CD4-positive, alpha-beta T cell treated with Interleukin-21 for 1 hour (primary cell): ENCODE data around the gene TMEM59.
"Not testable (repeated sequence)": the region's sequence is repeated elsewhere in the genome, so short reads cannot be mapped to it uniquely, and the experiment has no call there.

Experiments
- DNase-seq: peaks from one replicate; pipeline ENCODE4 v3.0.0-alpha.2; 2020

Gene TMEM59, protein sequence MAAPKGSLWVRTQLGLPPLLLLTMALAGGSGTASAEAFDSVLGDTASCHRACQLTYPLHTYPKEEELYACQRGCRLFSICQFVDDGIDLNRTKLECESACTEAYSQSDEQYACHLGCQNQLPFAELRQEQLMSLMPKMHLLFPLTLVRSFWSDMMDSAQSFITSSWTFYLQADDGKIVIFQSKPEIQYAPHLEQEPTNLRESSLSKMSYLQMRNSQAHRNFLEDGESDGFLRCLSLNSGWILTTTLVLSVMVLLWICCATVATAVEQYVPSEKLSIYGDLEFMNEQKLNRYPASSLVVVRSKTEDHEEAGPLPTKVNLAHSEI

DNA sequence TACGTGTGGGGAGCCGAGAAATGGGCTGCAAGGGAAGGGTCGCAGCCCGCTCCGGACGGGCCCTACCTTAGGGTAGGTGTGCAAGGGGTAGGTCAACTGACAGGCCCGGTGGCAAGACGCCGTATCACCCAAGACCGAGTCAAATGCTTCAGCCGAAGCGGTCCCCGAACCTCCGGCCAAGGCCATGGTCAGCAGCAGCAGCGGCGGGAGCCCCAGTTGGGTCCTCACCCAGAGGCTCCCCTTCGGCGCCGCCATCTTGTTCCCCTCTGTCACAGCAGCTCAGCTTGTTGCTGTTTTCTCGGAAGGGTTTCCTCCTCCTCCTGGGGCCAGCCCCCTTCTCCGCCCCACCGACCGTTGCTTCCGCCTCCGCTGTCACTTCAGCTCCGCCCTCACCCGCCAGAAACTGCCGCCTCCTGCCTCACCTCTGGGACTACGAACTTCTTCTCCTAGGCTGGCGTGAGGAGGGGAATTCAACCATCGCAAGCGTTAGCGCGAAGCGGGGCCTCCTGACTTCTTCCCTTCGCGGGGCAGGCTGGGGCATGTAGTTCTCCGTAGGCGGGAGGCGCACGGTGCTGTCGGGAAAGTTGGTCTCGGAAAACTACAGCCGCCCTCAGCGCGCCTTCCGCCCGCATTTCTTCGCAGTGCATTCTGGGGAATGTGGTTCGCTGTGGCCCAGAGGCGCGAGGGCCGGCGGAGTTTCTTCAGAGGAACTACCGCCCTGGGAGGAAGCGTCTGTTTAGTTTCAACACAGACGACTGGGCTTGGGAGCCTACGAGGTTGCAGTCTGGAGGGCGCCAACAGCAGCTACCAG is at the start of gene TMEM59, which contains the start of gene TCEANC2:
Gene TMEM59 (minus strand): TSS at position 271 of the 811 bp plus-strand sequence. CDS start 16 bp downstream, at position 255.
Gene TCEANC2 (plus strand): TSS at position 675 of the 811 bp plus-strand sequence. CDS start 815 bp downstream, outside the sequence.
- peak; percentile 98 for DNase-seq

DNA sequence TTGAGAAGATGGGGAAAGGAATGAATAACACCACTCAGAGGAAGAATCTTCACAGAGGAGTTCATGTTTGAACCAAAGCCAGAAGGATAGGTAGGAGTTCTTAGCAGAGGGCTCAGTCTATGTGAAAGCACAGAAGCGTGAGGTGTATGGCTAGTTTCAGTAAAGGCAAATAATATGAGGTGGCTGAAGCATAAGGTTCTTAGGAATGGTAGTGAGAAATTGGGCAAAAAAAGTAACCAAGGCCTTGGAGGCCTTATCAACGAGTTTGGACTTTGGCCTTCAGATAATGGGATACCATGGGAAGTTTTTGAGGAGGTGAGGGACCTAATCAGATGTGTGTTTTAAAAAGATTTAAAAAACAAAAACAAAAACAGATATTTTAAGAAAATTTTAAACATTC is 47.5 kb upstream of the TMEM59 start:
- no peak for DNase-seq

DNA sequence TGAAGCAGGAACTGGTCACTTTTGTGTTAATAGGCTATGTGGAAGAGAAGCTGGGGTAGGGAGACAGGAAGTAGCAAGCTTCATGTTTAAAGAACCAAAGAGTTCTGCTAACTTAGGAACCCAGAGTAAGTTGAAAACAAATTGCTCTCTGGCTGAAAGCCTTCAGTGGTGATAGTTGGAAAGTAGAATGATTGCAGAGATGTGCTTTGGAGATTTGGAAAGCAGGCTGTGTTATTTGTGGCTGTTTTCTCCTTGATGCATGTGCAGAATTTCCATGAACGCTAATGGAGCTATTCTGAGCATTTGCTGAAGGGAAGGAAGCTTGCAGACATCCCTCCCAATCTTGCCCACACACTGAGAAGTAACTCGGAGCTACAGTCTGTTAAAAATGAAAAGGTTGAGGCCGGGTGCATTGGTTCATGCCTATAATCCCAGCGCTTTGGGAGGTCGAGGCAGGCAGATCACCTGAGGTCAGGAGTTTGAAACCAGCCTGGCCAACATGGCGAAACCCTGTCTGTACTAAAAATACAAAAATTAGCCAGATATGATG is 46.1 kb upstream of the TMEM59 start:
- no peak for DNase-seq

DNA sequence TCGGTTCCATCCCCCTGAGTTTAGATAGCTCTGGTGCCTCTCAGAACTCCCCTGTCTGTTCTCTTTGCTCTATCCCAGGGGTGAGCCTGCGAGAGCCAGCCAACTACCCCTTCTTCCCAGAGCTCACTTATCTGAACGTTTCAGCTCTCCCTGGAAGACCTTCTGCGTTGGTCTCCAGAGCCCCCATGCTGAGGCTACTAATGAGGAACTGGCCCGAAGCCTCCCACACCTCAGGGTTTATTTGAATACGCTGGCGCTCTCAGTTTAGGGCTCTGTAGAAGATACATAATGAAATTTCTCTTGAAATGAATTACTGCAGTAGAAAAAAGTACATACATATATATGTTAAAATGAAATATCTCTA is 43.9 kb upstream of the TMEM59 start:
- DNase-seq = no peak

DNA sequence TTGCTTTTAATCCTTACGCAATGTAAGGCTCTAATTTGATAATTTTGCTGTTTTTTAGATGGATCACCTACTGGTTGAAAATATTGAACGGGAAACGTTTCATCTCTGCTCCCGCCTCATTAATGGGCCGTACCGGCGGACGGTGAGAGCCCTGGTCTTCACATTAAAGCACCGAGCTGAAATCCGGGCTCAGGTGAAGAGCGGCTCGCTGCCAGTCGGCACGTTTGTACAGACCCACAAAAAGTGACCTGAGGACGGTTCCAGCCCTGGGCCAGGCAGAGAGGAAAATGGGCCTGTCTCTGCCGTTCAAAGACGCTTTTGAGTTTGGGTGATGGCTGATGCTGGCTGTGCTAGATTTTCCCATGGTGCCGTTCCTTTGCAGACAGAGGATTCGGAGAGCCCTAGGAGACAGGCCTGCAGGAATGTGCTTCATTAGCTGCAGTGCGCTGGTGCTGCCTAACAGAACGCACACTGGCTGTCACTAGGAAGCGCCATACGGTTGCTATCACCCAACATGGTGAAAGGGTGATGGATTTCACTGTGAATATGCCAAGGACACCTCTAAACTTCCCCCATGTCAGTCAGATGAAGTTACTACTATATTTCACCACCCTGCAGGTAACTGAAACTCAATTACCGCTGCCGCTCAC is 43.3 kb upstream of the TMEM59 start:
- no peak for DNase-seq

DNA sequence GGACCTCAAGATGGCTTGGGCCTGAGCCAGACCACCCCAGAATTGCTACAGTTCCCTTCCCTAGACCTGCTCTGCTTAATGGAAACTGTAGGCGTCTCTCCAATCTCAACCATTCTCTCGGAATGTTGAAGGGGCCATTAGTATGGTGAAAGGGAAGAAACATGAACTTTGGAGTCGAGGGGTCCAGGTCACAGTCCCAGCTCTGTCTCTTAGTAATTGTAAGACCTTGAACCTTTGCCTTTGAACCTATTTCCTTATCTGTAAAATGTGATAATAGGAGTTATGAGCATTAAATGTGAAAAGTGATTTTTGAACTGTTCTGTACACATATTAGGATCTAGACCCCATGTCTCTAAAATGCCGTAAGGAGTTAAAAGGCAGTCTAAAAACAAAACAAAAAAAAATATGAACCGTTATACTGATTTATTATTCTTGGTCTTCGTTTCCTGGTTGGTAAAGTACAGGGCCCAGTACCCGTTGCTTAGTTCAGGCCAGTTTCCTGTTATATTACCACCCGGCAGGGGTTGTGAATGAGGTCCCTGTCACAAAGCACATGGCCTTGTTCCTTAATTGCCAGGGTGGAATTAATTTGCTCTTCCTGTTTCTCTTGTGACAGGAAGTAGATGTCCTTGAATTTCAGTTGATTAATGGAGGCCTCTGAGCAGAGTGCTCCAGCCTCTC is 42.7 kb upstream of the TMEM59 start:
- DNase-seq = peak; percentile 7

DNA sequence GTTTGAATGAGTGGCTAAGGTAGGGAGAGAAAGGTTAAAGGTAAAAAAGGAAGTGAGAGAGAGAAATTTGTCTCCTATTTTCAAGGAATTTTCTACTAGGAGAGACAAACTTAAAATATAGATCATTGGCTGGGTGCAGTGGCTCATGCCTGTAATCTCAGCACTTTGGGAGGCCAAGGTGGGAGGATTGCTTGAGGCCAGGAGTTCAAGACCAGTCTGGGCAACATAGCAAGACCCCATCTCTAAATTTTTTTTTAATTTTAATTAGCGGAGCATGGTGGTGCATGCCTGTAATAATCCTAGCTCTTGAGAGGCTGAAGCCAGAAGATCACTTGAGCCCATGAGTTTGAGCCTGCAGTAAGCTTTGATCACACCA is 41.7 kb upstream of the TMEM59 start:
- DNase-seq = not testable (repeated sequence)

DNA sequence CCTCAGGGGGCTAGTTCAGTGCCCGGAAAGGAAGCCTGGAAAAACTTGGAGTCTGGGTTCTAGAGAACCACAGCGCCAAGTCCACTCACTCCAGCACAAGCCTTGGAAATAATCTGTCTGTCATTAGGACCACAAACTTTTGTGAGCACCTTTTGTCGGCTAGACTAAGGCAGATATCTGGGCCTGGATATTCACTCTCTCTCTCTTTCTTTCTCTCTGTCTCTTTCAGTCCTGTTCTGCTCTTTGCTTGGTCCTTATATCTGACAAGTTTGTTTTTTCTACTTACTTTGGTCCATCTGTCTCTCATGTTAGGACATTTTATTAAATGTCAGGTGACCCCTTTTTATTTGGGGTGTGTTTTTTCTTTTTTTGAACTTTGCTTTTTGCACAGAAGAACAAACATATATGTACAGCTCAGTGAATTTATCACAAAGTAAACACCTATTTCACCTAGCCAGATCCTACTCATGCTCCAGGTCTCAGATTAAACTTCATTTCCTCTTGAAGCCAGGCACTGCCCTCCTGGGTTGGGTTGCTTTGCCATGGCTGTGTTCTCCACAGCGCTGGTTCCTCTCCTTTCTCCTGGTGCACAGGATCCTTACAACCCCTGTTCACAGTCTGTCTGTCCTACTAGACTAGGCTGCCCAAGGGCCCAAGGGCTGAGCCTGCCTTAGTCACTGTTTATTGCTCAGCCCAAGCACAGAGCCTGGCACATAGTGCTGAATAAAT is 41.2 kb upstream of the TMEM59 start:
- DNase-seq = no peak

DNA sequence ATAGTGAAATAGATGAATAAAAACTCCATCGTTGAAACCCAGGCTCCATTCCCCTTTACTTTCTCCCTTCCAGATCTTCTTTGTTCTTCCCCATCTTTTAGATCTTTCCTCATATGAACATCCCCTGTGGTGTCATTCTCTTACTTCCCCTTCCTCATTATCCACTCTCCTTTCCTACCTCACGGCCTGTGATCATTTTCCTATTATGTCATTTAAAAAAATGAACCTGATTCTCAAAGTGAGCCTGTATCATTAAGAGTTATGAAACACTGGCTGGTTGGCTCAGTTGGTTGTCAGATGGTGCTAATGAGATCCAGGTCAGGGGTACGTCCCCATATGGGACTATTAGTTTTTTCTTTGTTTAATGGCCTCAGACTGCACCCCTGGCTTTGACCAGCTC is 38.7 kb upstream of the TMEM59 start:
- no peak for DNase-seq

DNA sequence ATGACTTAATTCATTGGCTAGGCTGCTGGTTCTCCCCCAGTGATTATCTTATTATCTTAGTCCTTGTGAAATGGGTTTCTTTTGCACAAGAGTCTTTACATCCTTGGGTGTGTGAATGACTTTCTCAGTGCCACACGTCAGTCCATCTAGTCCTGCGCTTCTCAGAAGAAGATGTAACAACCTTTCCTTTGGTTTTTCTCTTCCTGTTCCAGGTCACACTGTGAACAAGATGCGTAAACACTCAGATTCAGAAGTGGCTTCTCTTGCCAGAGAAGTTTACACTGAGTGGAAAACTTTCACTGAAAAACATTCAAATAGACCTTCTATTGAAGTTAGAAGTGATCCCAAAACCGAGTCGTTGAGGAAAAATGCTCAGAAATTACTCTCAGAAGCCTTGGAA is 35.4 kb upstream of the TMEM59 start:
- DNase-seq = no peak

DNA sequence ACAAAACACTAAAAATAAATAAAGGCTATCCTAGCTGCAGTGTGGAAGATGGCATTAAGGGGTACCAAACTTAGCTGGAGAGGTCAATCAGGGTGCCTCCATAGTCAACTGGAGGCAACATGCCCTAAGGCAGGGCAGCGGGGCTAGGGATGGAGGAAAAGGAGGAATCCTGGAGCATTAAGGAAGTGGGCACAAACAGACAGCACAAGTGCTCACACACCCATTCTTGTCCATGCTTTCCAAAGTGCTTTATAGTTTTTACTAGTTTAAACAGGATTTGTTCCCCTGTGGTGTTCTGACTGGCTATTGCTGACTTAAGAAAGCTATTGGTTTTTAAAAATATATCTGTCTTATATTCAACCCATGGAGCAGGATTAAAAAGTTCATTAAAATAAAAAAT is 33.8 kb upstream of the TMEM59 start:
- DNase-seq = no peak

DNA sequence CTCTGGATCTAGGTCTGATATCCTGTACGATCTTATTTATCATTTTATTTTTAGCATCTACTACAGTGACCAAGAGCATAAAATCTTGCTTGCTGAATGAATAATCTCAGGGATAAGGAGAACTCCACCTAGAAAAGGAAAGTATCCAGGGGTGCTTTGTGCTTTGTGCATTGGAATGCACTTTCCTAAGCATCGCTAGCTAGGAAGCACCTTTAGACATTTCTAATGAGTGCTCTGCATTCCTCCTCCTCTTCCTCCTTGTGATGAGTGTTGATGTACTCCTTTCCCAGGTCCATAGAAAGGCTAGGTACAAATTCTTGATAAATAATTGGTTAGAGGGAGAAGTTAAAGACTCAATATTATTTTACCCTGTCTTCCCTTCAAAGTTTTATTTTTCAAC is 31.8 kb upstream of the TMEM59 start:
- no peak for DNase-seq

DNA sequence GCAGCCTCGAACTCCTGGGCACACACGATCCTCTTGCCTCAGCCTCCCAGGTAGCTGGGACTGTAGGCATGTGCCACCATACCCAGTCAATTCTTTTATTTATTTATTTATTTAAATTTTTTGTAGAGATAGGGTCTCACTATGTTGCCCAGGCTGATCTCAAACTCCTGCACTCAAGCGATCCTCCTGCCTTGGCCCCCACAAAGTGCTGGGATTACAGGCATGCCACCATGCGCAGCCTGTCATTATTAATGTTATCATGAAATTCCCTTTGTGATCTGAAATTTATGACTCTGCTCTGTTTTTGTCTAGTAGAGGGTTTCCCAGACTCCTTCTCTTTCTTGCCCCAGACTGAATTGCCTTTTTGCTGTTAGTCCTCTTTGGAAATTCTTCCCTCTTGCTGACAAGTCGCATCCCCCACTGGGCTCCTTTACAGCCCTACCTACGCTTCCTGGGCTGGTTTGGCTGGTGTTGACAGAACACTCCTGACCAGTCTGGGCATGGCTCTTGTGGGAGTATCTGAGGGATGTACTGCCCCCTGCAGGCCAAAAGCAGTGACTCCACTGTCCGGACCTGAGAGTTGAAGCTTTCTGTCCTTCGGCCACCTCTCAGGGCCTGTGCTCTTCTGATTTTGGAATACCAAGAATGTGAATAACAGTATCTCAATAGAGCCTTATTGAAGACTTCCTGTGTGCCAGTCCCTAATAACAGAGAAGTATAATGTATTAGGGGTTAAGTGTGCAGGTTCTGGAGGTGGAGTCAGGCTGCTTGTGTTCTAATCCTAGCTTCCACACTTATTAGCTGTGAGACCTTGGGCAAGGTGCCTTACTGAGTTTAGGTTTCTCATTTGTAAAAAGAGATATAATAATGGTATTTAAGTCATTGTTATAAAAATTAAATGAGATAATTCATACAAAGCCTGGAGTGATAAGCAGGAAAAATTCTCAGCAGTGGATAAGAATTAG is 28.6 kb upstream of the TMEM59 start:
- DNase-seq = peak; percentile 62

DNA sequence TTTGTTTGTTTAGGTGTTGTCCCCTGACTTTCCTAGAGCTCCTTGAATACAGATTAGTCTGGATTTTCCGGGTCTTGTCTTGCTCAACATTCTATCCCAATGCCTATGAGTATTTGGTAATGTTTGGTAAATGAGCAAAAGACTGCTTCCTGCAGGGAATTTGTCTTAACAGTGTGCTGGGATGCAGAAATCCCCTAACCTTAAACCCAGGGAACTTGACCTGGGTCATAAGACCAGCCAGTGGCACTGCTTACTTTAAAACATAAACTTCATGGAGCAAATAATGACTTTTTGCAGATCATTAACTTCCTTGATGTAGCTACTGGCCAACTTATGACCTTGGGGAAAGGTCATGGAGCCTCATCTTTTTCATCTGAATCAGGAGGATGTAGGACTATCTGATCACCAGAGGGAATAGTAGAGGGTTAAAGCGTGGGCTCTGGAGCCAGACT is 27.6 kb upstream of the TMEM59 start:
- no peak for DNase-seq

DNA sequence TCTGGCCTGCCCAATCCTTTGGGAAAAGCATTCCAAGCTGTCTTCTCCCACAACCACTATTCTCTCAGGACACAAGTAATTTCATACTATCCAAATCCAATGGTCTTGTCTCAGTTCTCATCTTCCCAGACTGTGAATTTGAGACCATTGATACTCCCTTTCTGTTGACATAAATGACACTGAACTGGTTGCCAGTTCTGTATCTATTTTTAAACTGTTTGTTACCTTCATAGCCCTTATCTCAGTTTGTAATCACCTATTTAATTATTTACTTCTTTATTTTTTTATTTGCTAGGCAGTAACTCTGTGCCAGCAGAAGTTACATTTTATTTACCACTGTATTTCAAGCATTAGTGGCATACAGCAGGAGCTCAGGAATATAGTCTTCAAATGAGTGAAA is 24.4 kb upstream of the TMEM59 start:
- no peak for DNase-seq

DNA sequence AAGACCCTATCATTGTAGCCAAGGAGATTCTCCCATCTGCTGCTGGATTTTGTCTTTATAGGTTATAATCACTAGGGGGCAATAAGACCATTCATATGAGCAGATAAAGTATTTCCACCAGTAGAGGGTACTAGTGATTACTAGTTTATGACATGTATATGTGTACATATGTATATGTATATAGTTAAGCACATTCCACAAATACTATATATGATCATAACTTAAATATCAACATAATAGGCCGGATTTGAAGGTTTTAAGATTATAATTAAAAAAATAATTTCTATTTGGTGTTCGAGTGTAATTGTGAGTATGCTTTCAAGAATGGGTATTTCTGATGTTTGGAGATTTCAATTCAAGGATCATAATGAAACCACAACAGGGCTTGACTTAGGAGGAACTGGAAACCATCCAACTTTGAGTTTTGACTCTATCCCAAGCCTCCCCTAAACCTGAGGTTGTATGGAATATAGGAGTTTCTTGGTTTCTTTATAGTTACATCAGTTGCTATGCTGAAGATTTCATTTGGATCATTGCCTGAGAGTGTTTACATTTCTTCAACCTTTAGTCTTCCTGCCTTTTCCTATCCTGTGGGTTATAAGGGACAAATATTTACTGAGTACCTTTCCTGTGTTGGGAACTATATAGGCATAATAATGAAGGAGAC is 17.3 kb upstream of the TMEM59 start:
- DNase-seq = peak; percentile 69

DNA sequence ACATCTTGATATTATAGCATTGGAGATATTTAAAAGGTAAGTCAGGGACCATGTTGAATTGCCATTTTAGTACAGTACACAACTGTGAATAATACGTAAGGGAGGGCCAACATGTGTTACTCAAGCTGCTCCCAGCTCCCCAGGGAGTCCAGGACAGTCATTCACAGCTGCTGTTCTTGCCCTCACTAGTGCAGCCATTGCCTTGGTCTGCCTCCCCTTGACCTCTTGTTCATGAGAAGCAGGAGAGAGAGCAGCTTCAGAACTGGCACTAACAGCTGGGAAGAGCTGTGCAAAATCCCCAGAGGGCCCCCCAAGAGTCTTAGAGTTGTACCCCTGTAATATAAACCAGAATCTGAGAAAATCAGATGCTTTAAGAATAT is 16.8 kb upstream of the TMEM59 start:
- DNase-seq = no peak

DNA sequence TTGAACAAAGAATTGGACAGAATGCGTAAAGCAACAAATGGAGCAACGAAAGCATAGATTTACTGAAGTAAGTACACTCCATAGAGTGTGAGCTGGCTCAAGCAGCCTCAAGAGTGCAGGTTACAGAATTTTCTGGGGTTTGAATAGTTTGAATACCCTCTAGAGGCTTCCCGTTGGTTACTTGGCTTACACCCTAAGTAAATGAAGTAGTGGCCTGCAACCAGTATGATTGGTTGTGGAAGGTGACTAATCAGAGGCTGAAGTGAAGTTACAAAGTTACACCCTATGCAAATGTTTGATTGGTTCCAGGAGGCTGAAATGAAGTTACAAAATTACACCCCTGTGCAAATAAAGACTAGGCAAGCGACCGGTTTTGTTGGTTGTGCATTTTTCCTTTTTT is 11.3 kb upstream of the TMEM59 start:
- no peak for DNase-seq

DNA sequence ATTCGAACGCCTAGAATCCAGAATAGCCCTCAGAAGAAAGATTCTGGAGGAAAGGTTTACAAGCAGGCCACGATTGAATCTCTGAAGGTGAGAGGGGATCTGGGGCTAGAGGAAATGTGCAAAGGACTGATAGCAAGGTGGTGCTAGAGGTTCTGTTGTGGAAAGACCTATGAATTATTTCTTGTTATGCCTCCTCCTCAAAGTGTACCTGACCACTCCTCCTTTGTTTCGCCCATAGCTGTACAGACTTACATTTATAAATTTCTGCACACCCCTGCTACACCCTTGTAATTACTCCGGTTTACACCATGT is 1.4 kb upstream of the TMEM59 start:
- DNase-seq = peak; percentile 10

DNA sequence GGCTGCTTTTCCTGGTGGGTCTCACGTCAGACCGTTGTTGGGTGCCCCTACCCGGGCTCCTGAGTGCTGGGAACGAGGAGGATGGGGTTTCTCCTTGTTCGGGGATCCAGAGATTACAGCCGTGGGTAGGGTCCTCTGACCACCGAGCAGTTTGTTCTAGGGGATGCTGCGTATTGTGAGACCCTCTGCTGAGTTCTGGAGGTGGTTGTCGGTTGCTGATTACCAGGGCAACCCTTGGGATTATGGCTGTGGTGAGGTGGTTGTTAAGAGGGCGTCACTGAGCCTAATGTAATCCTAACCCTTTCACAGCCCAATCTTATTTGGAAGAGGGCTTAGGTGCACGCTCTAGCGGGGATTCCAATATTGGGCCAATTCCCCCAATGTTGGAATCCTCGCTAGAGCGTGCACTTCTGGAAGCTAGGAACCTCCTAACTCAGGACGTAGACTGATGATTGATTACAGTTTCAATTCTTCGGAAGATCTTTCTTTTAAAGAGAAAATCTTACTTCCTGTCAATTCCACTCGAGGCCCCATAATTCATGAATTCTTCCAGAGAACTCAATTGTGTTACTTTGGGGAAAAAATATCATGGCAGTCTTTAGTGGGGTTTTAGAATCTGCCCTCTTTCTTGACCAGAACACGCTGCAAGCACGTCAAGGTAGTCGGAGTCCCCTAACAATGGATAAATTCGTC is 887 bp upstream of the TMEM59 start:
- peak; percentile 27 for DNase-seq
